ENCODE results near the gene SLA2.
"Not testable (repeated sequence)": the region's sequence is repeated elsewhere in the genome, so short reads cannot be mapped to it uniquely, and the experiment has no call there.

The SLA2 gene

GRCh38 chr20:36645998-36646397 lies at the start of gene SLA2:
SLA2 (minus strand) TSS chr20:36646196; CDS start chr20:36641335, 4,861 bp downstream.
- no peak within 1 kb of the TSS for H3K4me3 ChIP-seq
- H3K27me3 ChIP-seq (ENCODE audit: low read depth): no peaks in the 10 kb centered on the region
- no peaks in the 10 kb centered on the region for H3K36me3 ChIP-seq (replicated peaks)
- H3K4me1 ChIP-seq: peaks cover 7% of the 10 kb centered on the region
- in situ Hi-C loops (cut with MboI; ENCODE audit: low sequenced_read_pairs): no loop called here
- no peaks in the 10 kb centered on the region for H3K9me3 ChIP-seq
- DNase-seq (ENCODE audit: low spot score in 2 of 2): no peak

GRCh38 chr20:36695467-36695866 lies 49.5 kb upstream of the SLA2 start:
- in situ Hi-C loops (cut with MboI; ENCODE audit: low sequenced_read_pairs): not testable (repeated sequence)

GRCh38 chr20:36688630-36689029 lies 42.6 kb upstream of the SLA2 start:
- Histone ChIP-seq H3K9me3 (no peaks in the 10 kb centered on the region), H3K4me3 (no peak overlapping the region), H3K27me3 (ENCODE audit: low read depth) (no peaks in the 10 kb centered on the region), H3K4me1 (no peaks in the 10 kb centered on the region), H3K36me3 (replicated peaks) (no peaks in the 10 kb centered on the region; the same call in 1 of the 2 replicates)
- DNase-seq (ENCODE audit: low spot score in 2 of 2): no peak
- in situ Hi-C loops (cut with MboI; ENCODE audit: low sequenced_read_pairs): no loop called here

More at GRCh38 chr20:36695467-36695866, 49.5 kb upstream of the SLA2 start:
- not testable (repeated sequence) for H3K36me3 ChIP-seq (replicated peaks); H3K4me1 ChIP-seq; DNase-seq (ENCODE audit: low spot score in 2 of 2); H3K27me3 ChIP-seq (ENCODE audit: low read depth); H3K9me3 ChIP-seq; H3K4me3 ChIP-seq

- Histone ChIP-seq H3K4me1 (no peaks in the 10 kb centered on the region), H3K9me3 (no peaks in the 10 kb centered on the region), H3K36me3 (replicated peaks) (no peaks in the 10 kb centered on the region; the same call in 1 of the 2 replicates), H3K4me3 (no peak overlapping the region), H3K27me3 (ENCODE audit: low read depth) (no peaks in the 10 kb centered on the region)
- DNase-seq (ENCODE audit: low spot score in 2 of 2): no peak
- in situ Hi-C loops (cut with MboI; ENCODE audit: low sequenced_read_pairs): no loop called here
Observed at GRCh38 chr20:36687850-36688249, 41.9 kb upstream of the SLA2 start.

GRCh38 chr20:36686944-36687343 lies 40.9 kb upstream of the SLA2 start:
- H3K36me3 ChIP-seq (replicated peaks): no peaks in the 10 kb centered on the region; the same call in 1 of the 2 replicates
- no peak overlapping the region for H3K4me3 ChIP-seq
- in situ Hi-C loops (cut with MboI; ENCODE audit: low sequenced_read_pairs): no loop called here
- no peak for DNase-seq (ENCODE audit: low spot score in 2 of 2)
- no peaks in the 10 kb centered on the region for H3K4me1 ChIP-seq
- no peaks in the 10 kb centered on the region for H3K9me3 ChIP-seq
- H3K27me3 ChIP-seq (ENCODE audit: low read depth): no peaks in the 10 kb centered on the region

GRCh38 chr20:36686504-36686903 lies 40.5 kb upstream of the SLA2 start:
- no peak overlapping the region for H3K4me3 ChIP-seq
- no peak for DNase-seq (ENCODE audit: low spot score in 2 of 2)
- H3K9me3 ChIP-seq: no peaks in the 10 kb centered on the region
- H3K4me1 ChIP-seq: no peaks in the 10 kb centered on the region
- no peaks in the 10 kb centered on the region; the same call in 1 of the 2 replicates for H3K36me3 ChIP-seq (replicated peaks)
- in situ Hi-C loops (cut with MboI; ENCODE audit: low sequenced_read_pairs): no loop called here
- no peaks in the 10 kb centered on the region for H3K27me3 ChIP-seq (ENCODE audit: low read depth)

GRCh38 chr20:36684747-36685146 lies 38.8 kb upstream of the SLA2 start:
- H3K4me3 ChIP-seq: no peak overlapping the region
- no peak for DNase-seq (ENCODE audit: low spot score in 2 of 2)
- no peaks in the 10 kb centered on the region for H3K9me3 ChIP-seq
- no peaks in the 10 kb centered on the region; the same call in none of the 2 replicates for H3K36me3 ChIP-seq (replicated peaks)
- no peaks in the 10 kb centered on the region for H3K27me3 ChIP-seq (ENCODE audit: low read depth)
- H3K4me1 ChIP-seq: no peaks in the 10 kb centered on the region
- in situ Hi-C loops (cut with MboI; ENCODE audit: low sequenced_read_pairs): no loop called here

- DNase-seq (ENCODE audit: low spot score in 2 of 2): no peak
- in situ Hi-C loops (cut with MboI; ENCODE audit: low sequenced_read_pairs): no loop called here
- no peaks in the 10 kb centered on the region; the same call in none of the 2 replicates for H3K36me3 ChIP-seq (replicated peaks)
- H3K4me3 ChIP-seq: no peak overlapping the region
- H3K4me1 ChIP-seq: no peaks in the 10 kb centered on the region
- H3K9me3 ChIP-seq: no peaks in the 10 kb centered on the region
- no peaks in the 10 kb centered on the region for H3K27me3 ChIP-seq (ENCODE audit: low read depth)
Observed at GRCh38 chr20:36682311-36682710, 36.3 kb upstream of the SLA2 start.

GRCh38 chr20:36677422-36677771 lies 31.4 kb upstream of the SLA2 start:
- in situ Hi-C loops (cut with MboI; ENCODE audit: low sequenced_read_pairs): no loop called here
- H3K36me3 ChIP-seq (replicated peaks): no peaks in the 10 kb centered on the region; the same call in none of the 2 replicates
- H3K4me1 ChIP-seq: no peaks in the 10 kb centered on the region
- H3K27me3 ChIP-seq (ENCODE audit: low read depth): no peaks in the 10 kb centered on the region
- no peaks in the 10 kb centered on the region for H3K9me3 ChIP-seq
- DNase-seq (ENCODE audit: low spot score in 2 of 2): no peak
- no peak overlapping the region for H3K4me3 ChIP-seq

- Histone ChIP-seq H3K4me3 (no peak overlapping the region), H3K4me1 (no peaks in the 10 kb centered on the region), H3K9me3 (no peaks in the 10 kb centered on the region), H3K27me3 (ENCODE audit: low read depth) (no peaks in the 10 kb centered on the region), H3K36me3 (replicated peaks) (no peaks in the 10 kb centered on the region; the same call in none of the 2 replicates)
- DNase-seq (ENCODE audit: low spot score in 2 of 2): no peak
- in situ Hi-C loops (cut with MboI; ENCODE audit: low sequenced_read_pairs): no loop called here
Observed at GRCh38 chr20:36676701-36677421, 30.9 kb upstream of the SLA2 start.

GRCh38 chr20:36675545-36675944 lies 29.5 kb upstream of the SLA2 start:
- DNase-seq (ENCODE audit: low spot score in 2 of 2); in situ Hi-C loops (cut with MboI; ENCODE audit: low sequenced_read_pairs); H3K9me3 ChIP-seq; H3K36me3 ChIP-seq (replicated peaks); H3K4me3 ChIP-seq; H3K27me3 ChIP-seq (ENCODE audit: low read depth); H3K4me1 ChIP-seq: not testable (repeated sequence)

- Histone ChIP-seq H3K4me3 (no peak overlapping the region), H3K27me3 (ENCODE audit: low read depth) (no peaks in the 10 kb centered on the region), H3K4me1 (no peaks in the 10 kb centered on the region), H3K36me3 (replicated peaks) (no peaks in the 10 kb centered on the region), H3K9me3 (no peaks in the 10 kb centered on the region)
- in situ Hi-C loops (cut with MboI; ENCODE audit: low sequenced_read_pairs): no loop called here
- DNase-seq (ENCODE audit: low spot score in 2 of 2): no peak
Observed at GRCh38 chr20:36672991-36673390, 27.0 kb upstream of the SLA2 start.

GRCh38 chr20:36670665-36671357 lies 24.8 kb upstream of the SLA2 start:
- Histone ChIP-seq H3K9me3 (no peaks in the 10 kb centered on the region), H3K27me3 (ENCODE audit: low read depth) (no peaks in the 10 kb centered on the region), H3K36me3 (replicated peaks) (no peaks in the 10 kb centered on the region), H3K4me1 (no peaks in the 10 kb centered on the region), H3K4me3 (no peak overlapping the region)
- in situ Hi-C loops (cut with MboI; ENCODE audit: low sequenced_read_pairs): no loop called here
- DNase-seq (ENCODE audit: low spot score in 2 of 2): no peak

GRCh38 chr20:36666181-36666740 lies 20.3 kb upstream of the SLA2 start:
- Histone ChIP-seq H3K27me3 (ENCODE audit: low read depth) (no peaks in the 10 kb centered on the region), H3K9me3 (no peaks in the 10 kb centered on the region), H3K4me1 (no peaks in the 10 kb centered on the region), H3K4me3 (no peak overlapping the region), H3K36me3 (replicated peaks) (peaks cover under 1% of the 10 kb centered on the region; the same call in 1 of the 2 replicates)
- in situ Hi-C loops (cut with MboI; ENCODE audit: low sequenced_read_pairs): no loop called here
- no peak for DNase-seq (ENCODE audit: low spot score in 2 of 2)

Data from HAP-1 (cell line).